SJCRH30 (cell line): ENCODE measurements around the gene CHD9. TPM values are rescaled to one million over a fixed set of nuclear protein-coding genes. Genes with fewer than 3 reads are reported as not detected.
A peak's percentile ranks its signal among the peaks of the same experiment; 100 is the strongest.

ENCODE experiments used
- DNase-seq, 2 experiments: peaks; one replicate each; pipeline ENCODE4 v3.0.0-alpha.2; 2015 to 2020
- H3K27ac ChIP-seq: fragments of 250-450 bp; sonication (Bioruptor Pico); 2 replicates; pipeline ENCODE4 v1.5.1; 2020; ENCODE audit warnings: mild to moderate bottlenecking, moderate library complexity
- H3K27me3 ChIP-seq: fragments of 250-450 bp; sonication (Bioruptor Pico); 2 replicates; pipeline ENCODE4 v1.5.1; 2020; ENCODE audit warnings: mild to moderate bottlenecking, moderate library complexity
- H3K36me3 ChIP-seq: fragments of 250-450 bp; sonication (Bioruptor Pico); 2 replicates; pipeline ENCODE4 v1.5.1; 2020; ENCODE audit warnings: mild to moderate bottlenecking, moderate library complexity
- H3K4me1 ChIP-seq: fragments of 250-450 bp; sonication (Bioruptor Pico); 2 replicates; pipeline ENCODE4 v1.5.1; 2020; ENCODE audit warnings: mild to moderate bottlenecking, moderate library complexity
- H3K4me3 ChIP-seq: fragments of 250-450 bp; sonication (Bioruptor Pico); 2 replicates; pipeline ENCODE4 v1.5.1; 2020; ENCODE audit warnings: mild to moderate bottlenecking, moderate library complexity
- H3K9me3 ChIP-seq: fragments of 250-450 bp; sonication (Bioruptor Pico); replicated peaks from 2 replicates; pipeline ENCODE4 v1.5.1; 2020; ENCODE audit warnings: mild to moderate bottlenecking, moderate library complexity
- total RNA-seq: library from RNA; depleted of rRNA; stranded (reverse); fragments of >200 nt; shearing (Covaris generic); gene quantifications from 2 replicates; pipeline ENCODE4 v1.2.3, GENCODE V29; 2014

CHD9 gene
- total RNA-seq, 1 experiment from 2014 or later, result 62.3 TPM

GRCh38 chr16:53089434-53090285 lies 34.9 kb downstream of the CHD9 start:
- DNase-seq, result no peak
- Histone ChIP-seq H3K4me3 (no peak overlapping the region), H3K4me1 (peaks cover 18% of the 10 kb centered on the region), H3K27me3 (no peaks in the 10 kb centered on the region), H3K36me3 (no peaks in the 10 kb centered on the region), H3K27ac (no peak overlapping the region), H3K9me3 (no peaks in the 10 kb centered on the region)

GRCh38 chr16:53090286-53090590 lies 35.4 kb downstream of the CHD9 start:
- Histone ChIP-seq H3K27ac (peak overlapping the region; percentile 36), H3K27me3 (no peaks in the 10 kb centered on the region), H3K4me1 (peaks cover 18% of the 10 kb centered on the region), H3K9me3 (no peaks in the 10 kb centered on the region), H3K4me3 (no peak overlapping the region), H3K36me3 (no peaks in the 10 kb centered on the region)
- no peak for DNase-seq

- H3K27ac ChIP-seq, result peak overlapping the region; percentile 36
- no peaks in the 10 kb centered on the region for H3K36me3 ChIP-seq
- H3K4me3 ChIP-seq, result no peak overlapping the region
- no peaks in the 10 kb centered on the region for H3K9me3 ChIP-seq
- H3K4me1 ChIP-seq, result peaks cover 18% of the 10 kb centered on the region
- H3K27me3 ChIP-seq, result no peaks in the 10 kb centered on the region
- DNase-seq, result peak; percentile 11 to 27
Measured at GRCh38 chr16:53090591-53091411, 36.0 kb downstream of the CHD9 start.

GRCh38 chr16:53091466-53092211 lies 36.8 kb downstream of the CHD9 start:
- Histone ChIP-seq H3K9me3 (no peaks in the 10 kb centered on the region), H3K36me3 (no peaks in the 10 kb centered on the region), H3K4me3 (no peak overlapping the region), H3K27ac (peak overlapping the region; percentile 36), H3K4me1 (peaks cover 18% of the 10 kb centered on the region), H3K27me3 (no peaks in the 10 kb centered on the region)
- peak; percentile 49 to 60 for DNase-seq

GRCh38 chr16:53092284-53092683 lies 37.5 kb downstream of the CHD9 start:
- no peak for DNase-seq
- Histone ChIP-seq H3K27me3 (no peaks in the 10 kb centered on the region), H3K4me3 (no peak overlapping the region), H3K4me1 (peaks cover 18% of the 10 kb centered on the region), H3K9me3 (no peaks in the 10 kb centered on the region), H3K36me3 (no peaks in the 10 kb centered on the region), H3K27ac (no peak overlapping the region)

GRCh38 chr16:53093162-53093744 lies 38.5 kb downstream of the CHD9 start:
- H3K36me3 ChIP-seq, result no peaks in the 10 kb centered on the region
- no peak overlapping the region for H3K4me3 ChIP-seq
- peaks cover 18% of the 10 kb centered on the region for H3K4me1 ChIP-seq
- H3K27me3 ChIP-seq, result no peaks in the 10 kb centered on the region
- no peaks in the 10 kb centered on the region for H3K9me3 ChIP-seq
- H3K27ac ChIP-seq, result no peak overlapping the region
- DNase-seq, result no peak

- H3K27ac ChIP-seq, result no peak overlapping the region
- peak; percentile 13 to 24 for DNase-seq
- no peaks in the 10 kb centered on the region for H3K27me3 ChIP-seq
Measured at GRCh38 chr16:53094013-53094630, 39.3 kb downstream of the CHD9 start.

GRCh38 chr16:53097190-53097589 lies 42.4 kb downstream of the CHD9 start:
- Histone ChIP-seq H3K4me1 (peaks cover 8% of the 10 kb centered on the region), H3K27ac (no peak overlapping the region)

More at GRCh38 chr16:53094013-53094630, 39.3 kb downstream of the CHD9 start:
- Histone ChIP-seq H3K4me1 (peaks cover 18% of the 10 kb centered on the region), H3K4me3 (no peak overlapping the region), H3K36me3 (no peaks in the 10 kb centered on the region), H3K9me3 (no peaks in the 10 kb centered on the region)

GRCh38 chr16:53098526-53099317 lies 43.9 kb downstream of the CHD9 start:
- H3K27me3 ChIP-seq, result no peaks in the 10 kb centered on the region
- H3K4me3 ChIP-seq, result peak overlapping the region; percentile 59
- no peaks in the 10 kb centered on the region for H3K9me3 ChIP-seq
- no peaks in the 10 kb centered on the region for H3K36me3 ChIP-seq
- H3K27ac ChIP-seq, result peak overlapping the region; percentile 98
- H3K4me1 ChIP-seq, result peaks cover 4% of the 10 kb centered on the region
- DNase-seq, result peak; percentile 96

More at GRCh38 chr16:53097190-53097589, 42.4 kb downstream of the CHD9 start:
- H3K4me3 ChIP-seq, result no peak overlapping the region
- no peaks in the 10 kb centered on the region for H3K9me3 ChIP-seq
- DNase-seq, result no peak
- H3K27me3 ChIP-seq, result no peaks in the 10 kb centered on the region
- H3K36me3 ChIP-seq, result no peaks in the 10 kb centered on the region

- DNase-seq, result peak; percentile 93
- H3K4me1 ChIP-seq, result peaks cover 3% of the 10 kb centered on the region; the same call in 1 of the 2 replicates
Measured at GRCh38 chr16:53099318-53100130, 44.7 kb downstream of the CHD9 start.

GRCh38 chr16:53100131-53100748 lies 45.4 kb downstream of the CHD9 start:
- no peaks in the 10 kb centered on the region for H3K27me3 ChIP-seq
- no peak for DNase-seq
- H3K4me3 ChIP-seq, result peak overlapping the region; percentile 59
- H3K4me1 ChIP-seq, result peaks cover 3% of the 10 kb centered on the region; the same call in 1 of the 2 replicates
- no peaks in the 10 kb centered on the region for H3K9me3 ChIP-seq
- peak overlapping the region; percentile 98 for H3K27ac ChIP-seq
- no peaks in the 10 kb centered on the region for H3K36me3 ChIP-seq

More at GRCh38 chr16:53099318-53100130, 44.7 kb downstream of the CHD9 start:
- Histone ChIP-seq H3K4me3 (peak overlapping the region; percentile 59), H3K27ac (peak overlapping the region; percentile 98), H3K36me3 (no peaks in the 10 kb centered on the region), H3K9me3 (no peaks in the 10 kb centered on the region), H3K27me3 (no peaks in the 10 kb centered on the region)

GRCh38 chr16:53100889-53101288 lies 46.1 kb downstream of the CHD9 start:
- no peaks in the 10 kb centered on the region for H3K27me3 ChIP-seq
- H3K4me3 ChIP-seq, result no peak overlapping the region
- no peaks in the 10 kb centered on the region for H3K9me3 ChIP-seq
- H3K4me1 ChIP-seq, result peaks cover 3% of the 10 kb centered on the region; the same call in 1 of the 2 replicates
- H3K36me3 ChIP-seq, result no peaks in the 10 kb centered on the region
- H3K27ac ChIP-seq, result peak overlapping the region; percentile 98; the same call in 1 of the 2 replicates
- DNase-seq, result no peak
